Activated CD4-positive, alpha-beta memory T cell treated with anti-CD3 and anti-CD28 coated beads, Interleukin-2, amount 10 ng/mL, durations not matched to agents 7 days and 5 days (primary cell): Measurements from ENCODE around the gene ULBP2. TPM values are rescaled to one million over a fixed set of nuclear protein-coding genes. Genes with fewer than 3 reads are reported as not detected.
"Not testable (repeated sequence)": the region's sequence is repeated elsewhere in the genome, so short reads cannot be mapped to it uniquely, and the experiment has no call there.

Experiments
- CTCF ChIA-PET: fragments of 350-600 bp; sonication (Branson Sonifier 250); formaldehyde crosslinking; loops from one replicate; lab custom pipeline; 2021; ENCODE audit warnings: antibody characterized with exemption, inconsistent platforms; lab: Charles Lee
- POLR2A ChIA-PET: fragments of 350-600 bp; sonication (Branson Sonifier 250); formaldehyde crosslinking; loops from one replicate; lab custom pipeline; 2021; ENCODE audit warnings: antibody characterized with exemption; lab: Charles Lee
- DNase-seq: peaks from one replicate; pipeline ENCODE4 v3.0.0-alpha.2; 2020
- H3K27ac Mint-ChIP-seq: one replicate; pipeline ENCODE4 v1.8.0; 2021; ENCODE audit warnings: mild to moderate bottlenecking, mixed read lengths
- H3K27me3 Mint-ChIP-seq: one replicate; pipeline ENCODE4 v1.8.0; 2021; ENCODE audit warnings: mixed read lengths
- H3K36me3 Mint-ChIP-seq: one replicate; pipeline ENCODE4 v1.8.0; 2021; ENCODE audit warnings: low read depth, mixed read lengths
- H3K4me1 Mint-ChIP-seq: one replicate; pipeline ENCODE4 v1.8.0; 2021; ENCODE audit warnings: mixed read lengths
- H3K4me3 Mint-ChIP-seq: one replicate; pipeline ENCODE4 v1.8.0; 2021; ENCODE audit warnings: mild to moderate bottlenecking, mixed read lengths
- H3K9me3 Mint-ChIP-seq: one replicate; pipeline ENCODE4 v1.8.0; 2021; ENCODE audit warnings: mixed read lengths
- total RNA-seq, 2 experiments: library from RNA; stranded (reverse); gene quantifications; one replicate each; pipeline ENCODE4 v1.2.3, GENCODE V29; 2021

ULBP2 gene
- total RNA-seq, 2 experiments from 2014 or later = 1.5 to 1.8 TPM

- H3K9me3 Mint-ChIP-seq = no peaks in the 10 kb centered on the region
- POLR2A ChIA-PET = no interaction called here
- H3K4me1 Mint-ChIP-seq = peaks cover 26% of the 10 kb centered on the region
- CTCF ChIA-PET = no interaction called here
- peak overlapping the region; percentile 64 for H3K27ac Mint-ChIP-seq
- peaks cover 7% of the 10 kb centered on the region for H3K36me3 Mint-ChIP-seq
- H3K4me3 Mint-ChIP-seq = peak overlapping the region; percentile 81
- peaks cover 74% of the 10 kb centered on the region for H3K27me3 Mint-ChIP-seq
- DNase-seq = peak; percentile 69
Measured at GRCh38 chr6:149963212-149963461, 21.3 kb downstream of the ULBP2 start.

GRCh38 chr6:149963462-149964307, 21.9 kb downstream of the ULBP2 start, which contains the start of gene ULBP1:
ULBP1 (plus strand) TSS chr6:149963943; CDS start chr6:149964050, 107 bp downstream.
- peaks cover 77% of the 10 kb centered on the region for H3K27me3 Mint-ChIP-seq
- POLR2A ChIA-PET = interaction anchor here (1.0 kb wide), 1 partner anchor 9 kb away, joined by 3 read pairs; no protein-coding TSS in a partner anchor
- H3K9me3 Mint-ChIP-seq = no peaks in the 10 kb centered on the region
- H3K4me3 Mint-ChIP-seq = peak within 1 kb of the TSS; percentile 81
- peak; percentile 87 for DNase-seq
- peaks cover 26% of the 10 kb centered on the region for H3K4me1 Mint-ChIP-seq
- peaks cover 7% of the 10 kb centered on the region for H3K36me3 Mint-ChIP-seq
- H3K27ac Mint-ChIP-seq = peak within 1 kb of the TSS; percentile 64
- CTCF ChIA-PET = interaction anchor here (0.9 kb wide), 1 partner anchor 53 kb away, joined by 3 read pairs; no protein-coding TSS in a partner anchor

- CTCF ChIA-PET = interaction anchor here (0.9 kb wide), 1 partner anchor 52 kb away, joined by 3 read pairs; no protein-coding TSS in a partner anchor
- H3K27ac Mint-ChIP-seq = peak overlapping the region; percentile 64
- H3K36me3 Mint-ChIP-seq = peaks cover 7% of the 10 kb centered on the region
- no peaks in the 10 kb centered on the region for H3K9me3 Mint-ChIP-seq
- H3K4me3 Mint-ChIP-seq = peak overlapping the region; percentile 81
- DNase-seq = peak; percentile 41
- peaks cover 26% of the 10 kb centered on the region for H3K4me1 Mint-ChIP-seq
- POLR2A ChIA-PET = interaction anchor here (1.0 kb wide), 1 partner anchor 8 kb away, joined by 3 read pairs; no protein-coding TSS in a partner anchor
- peaks cover 77% of the 10 kb centered on the region for H3K27me3 Mint-ChIP-seq
Measured at GRCh38 chr6:149964308-149965193, 22.7 kb downstream of the ULBP2 start.

- Mint-ChIP-seq H3K36me3 (peaks cover 7% of the 10 kb centered on the region), H3K4me3 (peak overlapping the region; percentile 81), H3K9me3 (no peaks in the 10 kb centered on the region), H3K27ac (peak overlapping the region; percentile 50), H3K27me3 (peaks cover 81% of the 10 kb centered on the region), H3K4me1 (peaks cover 26% of the 10 kb centered on the region)
- ChIA-PET CTCF (no interaction called here), POLR2A (no interaction called here)
- DNase-seq = no peak
Measured at GRCh38 chr6:149965194-149966020, 23.6 kb downstream of the ULBP2 start.

- Mint-ChIP-seq H3K4me1 (peaks cover 26% of the 10 kb centered on the region), H3K27me3 (peaks cover 80% of the 10 kb centered on the region), H3K4me3 (peak overlapping the region; percentile 34)
- H3K36me3 Mint-ChIP-seq, CTCF ChIA-PET, POLR2A ChIA-PET, DNase-seq, H3K9me3 Mint-ChIP-seq, H3K27ac Mint-ChIP-seq: not testable (repeated sequence)
Measured at GRCh38 chr6:149966319-149966718, 24.5 kb downstream of the ULBP2 start.

DNA sequence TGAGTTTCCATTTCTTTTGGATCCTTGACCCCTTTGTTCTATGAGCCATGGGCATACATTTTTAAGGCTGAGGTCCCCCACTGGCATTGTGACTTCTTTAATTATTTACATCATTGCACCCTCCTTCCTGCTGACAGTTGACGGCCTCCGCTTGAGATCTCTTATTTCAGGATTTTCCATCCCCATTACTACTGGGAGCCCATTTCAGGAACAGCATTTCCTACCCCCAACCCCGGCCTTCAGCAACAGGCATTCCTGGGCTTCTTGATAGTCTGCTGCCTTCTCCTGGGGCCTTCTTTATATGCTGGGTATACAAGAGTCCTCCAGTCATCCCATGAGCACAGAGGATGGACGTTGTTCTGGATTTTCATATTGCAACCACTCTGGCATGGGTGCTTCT, 25.8 kb downstream of the ULBP2 start:
- H3K27me3 Mint-ChIP-seq = peaks cover 84% of the 10 kb centered on the region
- H3K4me1 Mint-ChIP-seq = peaks cover 26% of the 10 kb centered on the region
- H3K4me3 Mint-ChIP-seq = no peak overlapping the region
- no peaks in the 10 kb centered on the region for H3K9me3 Mint-ChIP-seq
- ChIA-PET POLR2A (no interaction called here), CTCF (no interaction called here)
- H3K27ac Mint-ChIP-seq = no peak overlapping the region
- peaks cover 7% of the 10 kb centered on the region for H3K36me3 Mint-ChIP-seq
- no peak for DNase-seq

DNA sequence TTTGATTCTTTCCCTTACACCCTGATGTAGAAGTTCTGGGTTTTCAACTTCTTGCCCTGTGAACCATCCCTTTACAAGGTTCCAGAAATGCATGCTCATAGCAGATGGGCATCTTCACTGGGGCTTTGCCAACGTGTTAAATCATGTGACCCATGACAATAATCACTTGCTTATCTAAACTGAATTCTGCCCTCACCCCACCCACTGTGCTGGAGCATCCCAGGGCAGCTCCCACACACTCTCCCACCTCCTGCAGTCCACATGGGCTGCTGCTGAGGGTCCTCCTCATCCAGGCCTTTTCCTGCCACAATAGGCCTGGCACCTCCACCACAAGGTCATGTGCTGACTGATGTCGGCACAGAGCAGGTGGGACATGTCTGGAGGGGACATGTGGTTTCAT, 26.2 kb downstream of the ULBP2 start:
- H3K4me3 Mint-ChIP-seq, CTCF ChIA-PET, H3K27ac Mint-ChIP-seq, H3K36me3 Mint-ChIP-seq, POLR2A ChIA-PET, H3K9me3 Mint-ChIP-seq, DNase-seq: not testable (repeated sequence)
- Mint-ChIP-seq H3K27me3 (peaks cover 87% of the 10 kb centered on the region), H3K4me1 (peaks cover 22% of the 10 kb centered on the region)

DNA sequence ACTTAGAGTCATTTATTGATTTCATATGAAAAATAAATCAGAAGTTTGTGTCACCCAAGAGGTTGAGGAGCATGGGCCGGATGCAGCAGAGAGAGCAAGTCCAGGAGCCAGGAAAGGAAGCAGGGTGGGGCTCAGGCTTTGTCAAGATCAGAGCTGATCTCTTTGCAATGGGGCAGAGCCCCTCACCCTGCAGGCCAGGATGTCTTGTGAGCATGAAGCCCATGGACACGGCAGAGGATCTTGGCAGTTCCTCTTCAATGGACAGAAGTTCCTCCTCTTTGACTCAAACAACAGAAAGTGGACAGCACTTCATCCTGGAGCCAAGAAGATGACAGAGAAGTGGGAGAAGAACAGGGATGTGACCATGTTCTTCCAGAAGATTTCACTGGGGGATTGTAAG, 27.1 kb downstream of the ULBP2 start:
- CTCF ChIA-PET, H3K36me3 Mint-ChIP-seq, H3K4me3 Mint-ChIP-seq: not testable (repeated sequence)

GRCh38 chr6:149969635-149970034, 27.8 kb downstream of the ULBP2 start:
- ChIA-PET POLR2A (no interaction called here), CTCF (no interaction called here)
- H3K36me3 Mint-ChIP-seq = peaks cover 2% of the 10 kb centered on the region
- no peak overlapping the region for H3K27ac Mint-ChIP-seq
- no peaks in the 10 kb centered on the region for H3K9me3 Mint-ChIP-seq
- H3K4me3 Mint-ChIP-seq = no peak overlapping the region
- H3K4me1 Mint-ChIP-seq = peaks cover 15% of the 10 kb centered on the region
- DNase-seq = no peak
- H3K27me3 Mint-ChIP-seq = peaks cover 84% of the 10 kb centered on the region

More for the DNA sequence above, 27.1 kb downstream of the ULBP2 start:
- Mint-ChIP-seq H3K4me1 (peaks cover 16% of the 10 kb centered on the region), H3K27me3 (peaks cover 84% of the 10 kb centered on the region)
- DNase-seq, H3K9me3 Mint-ChIP-seq, POLR2A ChIA-PET, H3K27ac Mint-ChIP-seq: not testable (repeated sequence)

DNA sequence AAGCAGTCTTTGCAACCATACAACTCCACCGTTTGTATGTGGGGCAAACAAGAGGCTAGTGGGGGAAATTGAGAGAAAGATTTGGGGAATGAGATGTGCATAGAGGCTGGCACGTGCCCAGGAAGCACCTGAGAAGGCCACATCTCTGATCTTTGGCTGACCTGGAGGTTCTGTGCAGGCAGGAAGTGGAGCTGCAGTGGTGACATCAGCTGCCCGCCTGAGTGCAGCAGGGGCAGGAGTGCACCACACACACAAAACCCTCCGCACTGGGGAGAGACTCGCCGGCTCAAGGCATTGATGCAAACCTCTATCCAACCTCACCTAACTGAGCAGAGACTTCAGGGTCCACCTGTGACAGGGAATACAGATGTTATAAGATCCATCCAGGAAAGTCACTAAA, 32.6 kb downstream of the ULBP2 start:
- H3K27me3 Mint-ChIP-seq = peaks cover 81% of the 10 kb centered on the region
- not testable (repeated sequence) for H3K27ac Mint-ChIP-seq

GRCh38 chr6:149974825-149975224, 33.0 kb downstream of the ULBP2 start:
- no peak for DNase-seq
- Mint-ChIP-seq H3K27ac (no peak overlapping the region), H3K36me3 (no peaks in the 10 kb centered on the region), H3K27me3 (peaks cover 80% of the 10 kb centered on the region), H3K4me3 (no peak overlapping the region), H3K4me1 (peaks cover 5% of the 10 kb centered on the region), H3K9me3 (no peaks in the 10 kb centered on the region)
- POLR2A ChIA-PET = no interaction called here
- CTCF ChIA-PET = no interaction called here

More for the DNA sequence above, 32.6 kb downstream of the ULBP2 start:
- H3K4me3 Mint-ChIP-seq, H3K9me3 Mint-ChIP-seq, H3K4me1 Mint-ChIP-seq, DNase-seq, H3K36me3 Mint-ChIP-seq, POLR2A ChIA-PET, CTCF ChIA-PET: not testable (repeated sequence)

GRCh38 chr6:149975400-149975799, 33.6 kb downstream of the ULBP2 start:
- H3K36me3 Mint-ChIP-seq = no peaks in the 10 kb centered on the region
- CTCF ChIA-PET = no interaction called here
- no peaks in the 10 kb centered on the region for H3K9me3 Mint-ChIP-seq
- H3K27ac Mint-ChIP-seq = no peak overlapping the region
- H3K4me1 Mint-ChIP-seq = peaks cover 5% of the 10 kb centered on the region
- H3K27me3 Mint-ChIP-seq = peaks cover 77% of the 10 kb centered on the region
- POLR2A ChIA-PET = no interaction called here
- H3K4me3 Mint-ChIP-seq = no peak overlapping the region
- DNase-seq = no peak
